ENCODE data around the gene TAF8. TPM values are rescaled to one million over a fixed set of nuclear protein-coding genes. Genes with fewer than 3 reads are reported as not detected.
A peak's percentile ranks its signal among the peaks of the same experiment; 100 is the strongest.

TAF8 gene
- total RNA-seq, 1 donor from 2014 or later, result 35.1 TPM

- no peak for TF ChIP-seq CTCF (IDR thresholded peaks at IDR 0.05)
- Histone ChIP-seq H3K27me3 (ENCODE audit: low read depth) (no peaks in the 10 kb centered on the region), H3K4me3 (no peak overlapping the region), H3K36me3 (peaks cover 19% of the 10 kb centered on the region), H3K4me1 (peaks cover 46% of the 10 kb centered on the region), H3K27ac (no peak overlapping the region), H3K9me3 (no peaks in the 10 kb centered on the region)
- peak; percentile 54 to 61 for ATAC-seq
- DNase-seq, result no peak
- intact Hi-C loops (cut with DNase I), result no loop called here
Observed at GRCh38 chr6:42010185-42010891, 40.0 kb upstream of the TAF8 start.

- no peak for TF ChIP-seq CTCF (IDR thresholded peaks at IDR 0.05)
- no peak overlapping the region for H3K4me3 ChIP-seq
- H3K4me1 ChIP-seq, result peaks cover 46% of the 10 kb centered on the region
- H3K27ac ChIP-seq, result no peak overlapping the region
- H3K9me3 ChIP-seq, result no peaks in the 10 kb centered on the region
- DNase-seq (no peak), ATAC-seq (no peak)
- no peaks in the 10 kb centered on the region for H3K27me3 ChIP-seq (ENCODE audit: low read depth)
- peaks cover 19% of the 10 kb centered on the region for H3K36me3 ChIP-seq
- intact Hi-C loops (cut with DNase I), result no loop called here
Observed at GRCh38 chr6:42010909-42011308, 39.4 kb upstream of the TAF8 start.

- intact Hi-C loops (cut with DNase I), result no loop called here
- no peak for DNase-seq
- no peak for TF ChIP-seq CTCF (IDR thresholded peaks at IDR 0.05)
- no peak overlapping the region for H3K4me3 ChIP-seq
- no peaks in the 10 kb centered on the region for H3K9me3 ChIP-seq
- no peak overlapping the region for H3K27ac ChIP-seq
- peaks cover 26% of the 10 kb centered on the region for H3K36me3 ChIP-seq
- peaks cover 46% of the 10 kb centered on the region for H3K4me1 ChIP-seq
- no peaks in the 10 kb centered on the region for H3K27me3 ChIP-seq (ENCODE audit: low read depth)
- no peak for ATAC-seq
Observed at GRCh38 chr6:42012501-42013133, 37.7 kb upstream of the TAF8 start.

GRCh38 chr6:42013134-42013516, 37.2 kb upstream of the TAF8 start:
- H3K27me3 ChIP-seq (ENCODE audit: low read depth), result no peaks in the 10 kb centered on the region
- DNase-seq, result no peak

GRCh38 chr6:42017021-42017643, 33.2 kb upstream of the TAF8 start:
- intact Hi-C loops (cut with DNase I), result no loop called here
- no peaks in the 10 kb centered on the region for H3K9me3 ChIP-seq
- H3K36me3 ChIP-seq, result peaks cover 26% of the 10 kb centered on the region
- peak; percentile 23 to 55 for ATAC-seq
- no peak for TF ChIP-seq CTCF (IDR thresholded peaks at IDR 0.05)
- peaks cover 15% of the 10 kb centered on the region for H3K4me1 ChIP-seq
- H3K27me3 ChIP-seq (ENCODE audit: low read depth), result no peaks in the 10 kb centered on the region
- H3K27ac ChIP-seq, result no peak overlapping the region
- H3K4me3 ChIP-seq, result no peak overlapping the region
- DNase-seq, result no peak

More at GRCh38 chr6:42013134-42013516, 37.2 kb upstream of the TAF8 start:
- peaks cover 40% of the 10 kb centered on the region for H3K4me1 ChIP-seq
- no peak for ATAC-seq
- H3K27ac ChIP-seq, result no peak overlapping the region
- no peaks in the 10 kb centered on the region for H3K9me3 ChIP-seq
- no peak for TF ChIP-seq CTCF (IDR thresholded peaks at IDR 0.05)
- peaks cover 31% of the 10 kb centered on the region for H3K36me3 ChIP-seq
- H3K4me3 ChIP-seq, result no peak overlapping the region
- intact Hi-C loops (cut with DNase I), result no loop called here

All from lower lobe of right lung (tissue), 2 donors.